WERI-Rb-1 (cell line): ENCODE data around the gene CREG2.

Source experiments
- DNase-seq: peaks from one replicate; pipeline ENCODE4 v3.0.0-alpha.2; 2020
- H3K27ac ChIP-seq: fragments of 250-450 bp; sonication (Bioruptor Pico); 2 replicates; pipeline ENCODE4 v1.5.1; 2020; ENCODE audit warnings: mild to moderate bottlenecking, moderate library complexity
- H3K27me3 ChIP-seq: fragments of 250-450 bp; sonication (Bioruptor Pico); 2 replicates; pipeline ENCODE4 v1.5.1; 2021; ENCODE audit warnings: mild to moderate bottlenecking, low read depth, moderate library complexity; ENCODE audit not compliant: insufficient read depth, severe bottlenecking
- H3K36me3 ChIP-seq: fragments of 250-450 bp; sonication (Bioruptor Pico); 2 replicates; pipeline ENCODE4 v1.5.1; 2020; ENCODE audit warnings: mild to moderate bottlenecking, moderate library complexity
- H3K4me3 ChIP-seq: 2 replicates; pipeline ENCODE4 v1.5.1; 2011; ENCODE audit warnings: low read depth, mild to moderate bottlenecking, control low read depth, low read length
- H3K9me3 ChIP-seq: fragments of 250-450 bp; sonication (Bioruptor Pico); 2 replicates; pipeline ENCODE4 v1.5.1; 2021; ENCODE audit warnings: mild to moderate bottlenecking, moderate library complexity; ENCODE audit not compliant: severe bottlenecking
- CTCF ChIP-seq: IDR thresholded peaks from 2 replicates; pipeline ENCODE4 v1.5.1; 2011; ENCODE audit warnings: low read depth, mild to moderate bottlenecking, control low read depth, inconsistent platforms, low read length

CREG2 gene

GRCh38 chr2:101430156-101430555 is 42.9 kb upstream of the CREG2 start:
- H3K9me3 ChIP-seq: no peaks in the 10 kb centered on the region
- no peaks in the 10 kb centered on the region for H3K36me3 ChIP-seq
- H3K27me3 ChIP-seq: no peaks in the 10 kb centered on the region
- no peak overlapping the region for H3K4me3 ChIP-seq
- no peak for TF ChIP-seq CTCF
- H3K27ac ChIP-seq: no peak overlapping the region
- DNase-seq: no peak

- no peak overlapping the region for H3K4me3 ChIP-seq
- H3K9me3 ChIP-seq: no peaks in the 10 kb centered on the region
- no peak for DNase-seq
- no peak for TF ChIP-seq CTCF
- no peaks in the 10 kb centered on the region for H3K36me3 ChIP-seq
- H3K27ac ChIP-seq: no peak overlapping the region
- no peaks in the 10 kb centered on the region for H3K27me3 ChIP-seq
These were observed 42.1 kb upstream of the CREG2 start for GRCh38 chr2:101429453-101429852.

- Histone ChIP-seq H3K4me3 (no peak overlapping the region), H3K9me3 (no peaks in the 10 kb centered on the region), H3K36me3 (no peaks in the 10 kb centered on the region), H3K27me3 (no peaks in the 10 kb centered on the region), H3K27ac (no peak overlapping the region)
- TF ChIP-seq CTCF: no peak
- DNase-seq: no peak
These were observed 41.3 kb upstream of the CREG2 start for GRCh38 chr2:101428422-101429176.

GRCh38 chr2:101427743-101428142 is 40.4 kb upstream of the CREG2 start:
- no peak overlapping the region for H3K4me3 ChIP-seq
- no peak for TF ChIP-seq CTCF
- H3K27me3 ChIP-seq: no peaks in the 10 kb centered on the region

GRCh38 chr2:101427240-101427639 is 39.9 kb upstream of the CREG2 start:
- TF ChIP-seq CTCF: no peak
- no peaks in the 10 kb centered on the region for H3K36me3 ChIP-seq
- H3K4me3 ChIP-seq: no peak overlapping the region
- H3K27ac ChIP-seq: no peak overlapping the region
- H3K9me3 ChIP-seq: no peaks in the 10 kb centered on the region
- no peak for DNase-seq
- no peaks in the 10 kb centered on the region for H3K27me3 ChIP-seq

More at GRCh38 chr2:101427743-101428142, 40.4 kb upstream of the CREG2 start:
- Histone ChIP-seq H3K9me3 (no peaks in the 10 kb centered on the region), H3K27ac (no peak overlapping the region), H3K36me3 (no peaks in the 10 kb centered on the region)
- DNase-seq: no peak

- Histone ChIP-seq H3K36me3 (no peaks in the 10 kb centered on the region), H3K27ac (no peak overlapping the region), H3K9me3 (no peaks in the 10 kb centered on the region), H3K4me3 (no peak overlapping the region), H3K27me3 (no peaks in the 10 kb centered on the region)
- TF ChIP-seq CTCF: no peak
- DNase-seq: no peak
These were observed 39.5 kb upstream of the CREG2 start for GRCh38 chr2:101426822-101427221.
